Natural killer cell (primary cell): ENCODE results near the gene NDUFB5. TPM values are rescaled to one million over a fixed set of nuclear protein-coding genes. Genes with fewer than 3 reads are reported as not detected.

ENCODE experiments used
- ATAC-seq, 3 donors: fragments of 150-1000 bp in 2 of 3; fragments of 200-7000 bp in 1 of 3; cut with Tn5 transposase; 1 replicate in 1 of 3; 2 replicates in 2 of 3; pipeline ENCODE4 v1.10.0; 2021; ENCODE audit warnings: mild to moderate bottlenecking in 2 of 3, moderate library complexity in 2 of 3
- DNase-seq, 2 donors: peaks; one replicate each; pipeline versions ENCODE4 v3.0.0 to v3.0.0-alpha.2; 2013 to 2021; ENCODE audit warnings: mixed read lengths in 1 of 2
- H3K27ac ChIP-seq: one replicate; pipeline ENCODE4 v1.5.1; 2013; ENCODE audit warnings: mild to moderate bottlenecking, low read length
- H3K27me3 ChIP-seq: one replicate; pipeline ENCODE4 v1.6.1; 2013; ENCODE audit warnings: low read length; ENCODE audit not compliant: control insufficient read depth, insufficient read depth
- H3K36me3 ChIP-seq: one replicate; pipeline ENCODE4 v1.6.1; 2013; ENCODE audit warnings: low read length; ENCODE audit not compliant: control insufficient read depth, insufficient read depth
- H3K4me1 ChIP-seq: one replicate; pipeline ENCODE4 v1.6.1; 2013; ENCODE audit warnings: low read length; ENCODE audit not compliant: control insufficient read depth, insufficient read depth
- H3K4me3 ChIP-seq: one replicate; pipeline ENCODE4 v1.5.1; 2013; ENCODE audit warnings: low read length
- H3K9me3 ChIP-seq: one replicate; pipeline ENCODE4 v1.6.1; 2013; ENCODE audit warnings: low read length; ENCODE audit not compliant: control insufficient read depth, insufficient read depth
- H3K27ac Mint-ChIP-seq, 2 donors: one replicate each; pipeline ENCODE4 v1.8.0; 2022; ENCODE audit warnings: mild to moderate bottlenecking in 2 of 2, mixed read lengths in 2 of 2, moderate library complexity in 1 of 2
- H3K27me3 Mint-ChIP-seq, 2 donors: one replicate each; pipeline ENCODE4 v1.8.0; 2022; ENCODE audit warnings: low read depth in 2 of 2, mixed read lengths in 2 of 2
- H3K36me3 Mint-ChIP-seq: one replicate; pipeline ENCODE4 v1.8.0; 2022; ENCODE audit warnings: mixed read lengths
- H3K4me1 Mint-ChIP-seq, 2 donors: one replicate each; pipeline ENCODE4 v1.8.0; 2022; ENCODE audit warnings: mixed read lengths in 2 of 2
- H3K4me3 Mint-ChIP-seq: one replicate; pipeline ENCODE4 v1.8.0; 2022; ENCODE audit warnings: mild to moderate bottlenecking, moderate library complexity, mixed read lengths
- H3K9me3 Mint-ChIP-seq, 2 donors: one replicate each; pipeline ENCODE4 v1.8.0; 2022; ENCODE audit warnings: mixed read lengths in 2 of 2
- WGBS: methylation state at CpG from one replicate; pipeline ENCODE4 v1.1.7; 2013; ENCODE audit warnings: missing lambda C conversion rate; ENCODE audit not compliant: insufficient coverage; 5-methylcytosine and 5-hydroxymethylcytosine counted together
- intact Hi-C: fragments of 100-400 bp; cut with micrococcal nuclease; formaldehyde crosslinking; loops from one replicate; pipeline ENCODE4 v1.14.2; 2022
- total RNA-seq, 4 donors: library from RNA; stranded (reverse); fragments of 120-200 nt in 1 of 4; gene quantifications; one replicate each; pipeline versions ENCODE4 v1.2.3 to v1.2.4, GENCODE V29; 2013 to 2022
- TF ChIP-seq, protein P1 (sequence below): fragments of 200-600 bp; IDR thresholded peaks from one replicate; pipeline ENCODE4 v1.8.0; 2022; ENCODE audit warnings: antibody characterized with exemption

Gene NDUFB5
- 10 to 100 TPM; 19.0 to 25.4 (median 23.9) TPM for total RNA-seq
- total RNA-seq (2013): 75.1 TPM

DNA sequence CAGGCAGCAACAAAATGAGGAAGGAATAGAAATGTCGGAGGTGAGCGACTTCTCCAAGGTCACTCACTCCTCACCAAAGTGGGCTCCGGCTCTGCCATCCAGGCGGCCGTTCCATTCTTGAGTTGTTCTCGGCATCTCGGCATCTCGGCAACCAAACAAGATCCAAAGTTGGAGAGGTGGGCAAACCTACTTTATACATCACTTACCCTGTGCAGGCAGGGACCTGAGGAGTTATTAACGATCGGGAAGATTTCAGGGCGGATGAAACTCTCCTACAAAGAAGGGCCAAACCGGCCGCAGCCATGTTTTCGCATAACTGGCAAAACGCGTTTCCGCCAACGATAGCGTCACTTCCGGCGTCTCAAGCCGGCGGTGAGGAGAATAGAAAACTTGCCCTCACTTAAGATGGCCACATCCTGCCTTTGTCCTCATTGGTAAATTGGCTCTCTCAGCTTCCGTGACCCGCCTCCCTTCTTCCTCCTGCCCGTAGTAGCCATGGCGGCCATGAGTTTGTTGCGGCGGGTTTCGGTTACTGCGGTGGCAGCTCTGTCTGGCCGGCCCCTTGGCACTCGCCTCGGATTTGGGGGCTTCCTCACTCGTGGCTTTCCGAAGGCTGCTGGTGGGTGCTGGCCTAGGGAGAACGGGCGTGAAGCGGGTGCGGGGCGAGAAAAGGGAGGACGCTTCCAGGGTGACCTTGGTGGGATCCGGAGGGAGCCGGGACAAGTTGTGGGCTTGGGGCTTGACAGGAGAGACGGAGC lies at the start of gene NDUFB5, which contains the start of gene MRPL47:
NDUFB5 (plus strand) TSS at position 474 of the 758 bp plus-strand sequence; CDS start at position 496, 22 bp downstream.
MRPL47 (minus strand) TSS at position 318 of the 758 bp plus-strand sequence; CDS start at position 304, 14 bp downstream.
- Histone ChIP-seq H3K4me3 (peak within 1 kb of the TSS; percentile 60), H3K27ac (peak within 1 kb of the TSS; percentile 81), H3K27me3 (no peaks in the 10 kb centered on the region), H3K9me3 (no peaks in the 10 kb centered on the region), H3K4me1 (peaks cover 22% of the 10 kb centered on the region), H3K36me3 (peaks cover 20% of the 10 kb centered on the region)
- peak within 1 kb of the TSS; percentile 100 for H3K4me3 Mint-ChIP-seq
- H3K27ac Mint-ChIP-seq: peak within 1 kb of the TSS; percentile 99 to 100
- H3K36me3 Mint-ChIP-seq: peaks cover 8% of the 10 kb centered on the region
- ATAC-seq (peak; percentile 99 to 100 (median 99)), DNase-seq (peak; percentile 86 to 98)
- 0% methylated on average over 45 of the region's 45 CpGs for WGBS
- H3K4me1 Mint-ChIP-seq: peaks cover 20 to 41% of the 10 kb centered on the region in 2 donors
- H3K9me3 Mint-ChIP-seq: no peaks in the 10 kb centered on the region
- TF ChIP-seq, protein P1, sequence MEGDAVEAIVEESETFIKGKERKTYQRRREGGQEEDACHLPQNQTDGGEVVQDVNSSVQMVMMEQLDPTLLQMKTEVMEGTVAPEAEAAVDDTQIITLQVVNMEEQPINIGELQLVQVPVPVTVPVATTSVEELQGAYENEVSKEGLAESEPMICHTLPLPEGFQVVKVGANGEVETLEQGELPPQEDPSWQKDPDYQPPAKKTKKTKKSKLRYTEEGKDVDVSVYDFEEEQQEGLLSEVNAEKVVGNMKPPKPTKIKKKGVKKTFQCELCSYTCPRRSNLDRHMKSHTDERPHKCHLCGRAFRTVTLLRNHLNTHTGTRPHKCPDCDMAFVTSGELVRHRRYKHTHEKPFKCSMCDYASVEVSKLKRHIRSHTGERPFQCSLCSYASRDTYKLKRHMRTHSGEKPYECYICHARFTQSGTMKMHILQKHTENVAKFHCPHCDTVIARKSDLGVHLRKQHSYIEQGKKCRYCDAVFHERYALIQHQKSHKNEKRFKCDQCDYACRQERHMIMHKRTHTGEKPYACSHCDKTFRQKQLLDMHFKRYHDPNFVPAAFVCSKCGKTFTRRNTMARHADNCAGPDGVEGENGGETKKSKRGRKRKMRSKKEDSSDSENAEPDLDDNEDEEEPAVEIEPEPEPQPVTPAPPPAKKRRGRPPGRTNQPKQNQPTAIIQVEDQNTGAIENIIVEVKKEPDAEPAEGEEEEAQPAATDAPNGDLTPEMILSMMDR: no peak
- intact Hi-C loops: loop anchor here (1.0 to 2.0 kb wide), 4 partner anchors 42 to 998 kb away; partner anchors contain the start of genes ACTL6A, MFN1, PIK3CA and TTC14
- no peaks in the 10 kb centered on the region for H3K27me3 Mint-ChIP-seq

- ATAC-seq (no peak), DNase-seq (peak in 1 of 2 donors; percentile 64)
- H3K4me3 Mint-ChIP-seq: no peak overlapping the region
- intact Hi-C loops: no loop called here
- Histone ChIP-seq H3K4me3 (no peak overlapping the region), H3K36me3 (no peaks in the 10 kb centered on the region), H3K27me3 (no peaks in the 10 kb centered on the region), H3K27ac (no peak overlapping the region), H3K4me1 (peaks cover 5% of the 10 kb centered on the region), H3K9me3 (no peaks in the 10 kb centered on the region)
- TF ChIP-seq, protein P1: peak; percentile 41
- no peak overlapping the region for H3K27ac Mint-ChIP-seq
- H3K4me1 Mint-ChIP-seq: peaks cover 11 to 17% of the 10 kb centered on the region in 2 donors
- 0% methylated on average over 2 of the region's 3 CpGs for WGBS
- H3K9me3 Mint-ChIP-seq: no peaks in the 10 kb centered on the region
- H3K36me3 Mint-ChIP-seq: no peaks in the 10 kb centered on the region
- H3K27me3 Mint-ChIP-seq: peaks cover 6 to 16% of the 10 kb centered on the region in 2 donors
These were observed 45.7 kb upstream of the NDUFB5 start for GRCh38 chr3:179558742-179559364.

GRCh38 chr3:179560791-179561190 lies 43.8 kb upstream of the NDUFB5 start:
- no peaks in the 10 kb centered on the region for H3K36me3 Mint-ChIP-seq
- Histone ChIP-seq H3K36me3 (no peaks in the 10 kb centered on the region), H3K4me1 (peaks cover 7% of the 10 kb centered on the region), H3K9me3 (no peaks in the 10 kb centered on the region), H3K4me3 (no peak overlapping the region), H3K27me3 (no peaks in the 10 kb centered on the region), H3K27ac (no peak overlapping the region)
- H3K9me3 Mint-ChIP-seq: no peaks in the 10 kb centered on the region
- TF ChIP-seq, protein P1: no peak
- H3K27me3 Mint-ChIP-seq: peaks cover 6 to 13% of the 10 kb centered on the region in 2 donors
- no peak for DNase-seq
- no peak for ATAC-seq
- intact Hi-C loops: no loop called here
- 100% methylated on average over 1 of the region's 1 CpG for WGBS
- no peak overlapping the region for H3K4me3 Mint-ChIP-seq
- H3K4me1 Mint-ChIP-seq: peaks cover 22 to 27% of the 10 kb centered on the region in 2 donors
- no peak overlapping the region for H3K27ac Mint-ChIP-seq
